Measurements from ENCODE around the gene MADD. TPM values are rescaled to one million over a fixed set of nuclear protein-coding genes. Genes with fewer than 3 reads are reported as not detected.

The MADD gene
- total and polyA plus RNA-seq, 2 donors (not counting 1 experiment from before 2014, with no cell fraction given): 56.8 to 108 TPM

DNA sequence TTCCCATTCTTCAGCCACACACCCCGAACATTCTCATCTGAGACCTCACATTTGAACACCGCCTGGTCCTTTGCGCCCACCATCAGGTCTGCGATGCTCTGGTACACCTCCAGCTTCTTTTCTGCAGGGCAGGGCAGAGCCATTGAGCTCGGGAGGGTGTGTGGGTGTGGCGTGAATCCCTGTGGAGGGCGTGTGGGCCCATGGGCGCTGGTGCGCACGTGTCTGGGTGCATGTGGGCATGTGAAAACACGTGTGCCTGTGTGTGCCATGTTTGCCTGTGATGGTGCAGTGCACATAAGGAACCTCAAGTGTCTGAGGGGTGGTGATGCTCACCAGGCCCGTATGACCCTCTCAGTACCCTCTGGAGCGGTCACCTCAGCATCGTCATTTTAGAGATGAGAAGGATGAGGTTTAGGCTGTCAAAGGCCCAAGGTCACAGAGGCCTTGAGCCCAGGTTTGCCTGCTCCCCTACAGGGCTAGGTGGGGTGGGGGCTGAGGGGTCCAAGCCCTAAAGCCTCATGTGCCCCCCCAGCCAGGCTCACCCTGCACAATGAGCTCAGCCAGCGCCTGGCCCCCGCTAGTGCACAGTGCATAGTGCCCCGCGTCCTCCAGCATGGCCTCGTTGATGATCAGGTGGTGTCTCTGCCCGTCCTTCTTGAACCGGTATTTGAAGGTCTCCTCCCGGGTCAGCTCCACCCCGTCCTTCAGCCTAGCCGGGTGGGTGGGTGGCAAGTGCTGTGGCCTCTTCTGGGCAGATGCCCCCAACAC lies 72.3 kb downstream of the MADD start:
- POLR2A ChIA-PET: no interaction called here
- Mint-ChIP-seq H3K27ac (no peak overlapping the region), H3K9me3 (ENCODE audit: insufficient read depth) (no peaks in the 10 kb centered on the region), H3K4me3 (no peak overlapping the region), H3K4me1 (no peaks in the 10 kb centered on the region), H3K27me3 (no peaks in the 10 kb centered on the region)
- Histone ChIP-seq H3K79me2 (ENCODE audit: control insufficient read depth, insufficient read depth, low read length) (no peaks in the 10 kb centered on the region), H3K9me3 (ENCODE audit: control extremely low read depth in 1 of 3, control insufficient read depth in 2 of 3, insufficient read depth in 1 of 3, low read length in 2 of 3) (no peaks in the 10 kb centered on the region), H4K20me1 (ENCODE audit: control insufficient read depth, insufficient read depth, low read length, poor library complexity, severe bottlenecking) (no peaks in the 10 kb centered on the region), H3K4me1 (ENCODE audit: control insufficient read depth in 2 of 2, insufficient read depth in 2 of 2, low read length in 2 of 2) (no peaks in the 10 kb centered on the region), H3K4me2 (replicated peaks; ENCODE audit: low read depth, low read length, poor library complexity, severe bottlenecking) (no peak overlapping the region), H3K36me3 (replicated peaks in 1 of 2; ENCODE audit: control extremely low read depth in 1 of 2, control insufficient read depth in 1 of 2, extremely low read depth in 1 of 2, insufficient read depth in 2 of 2, low read length in 1 of 2) (no peaks in the 10 kb centered on the region), H3K9ac (ENCODE audit: low read length) (no peak overlapping the region), H3K27me3 (replicated peaks in 1 of 4; ENCODE audit: control extremely low read depth in 1 of 4, control insufficient read depth in 3 of 4, insufficient read depth in 4 of 4, low read length in 3 of 4) (no peaks in the 10 kb centered on the region), H3K4me3 (ENCODE audit: control extremely low read depth in 1 of 5, extremely low read depth in 1 of 5, insufficient read depth in 1 of 5, low read depth in 2 of 5, low read length in 4 of 5) (no peak overlapping the region), H3K27ac (ENCODE audit: low read length in 2 of 2) (no peak overlapping the region), H2AFZ (ENCODE audit: insufficient read depth, low read depth, low read length, poor library complexity, severe bottlenecking) (no peak overlapping the region)
- DNase-seq (no peak), ATAC-seq (ENCODE audit: low read depth) (no peak)
- TF ChIP-seq, protein P1, sequence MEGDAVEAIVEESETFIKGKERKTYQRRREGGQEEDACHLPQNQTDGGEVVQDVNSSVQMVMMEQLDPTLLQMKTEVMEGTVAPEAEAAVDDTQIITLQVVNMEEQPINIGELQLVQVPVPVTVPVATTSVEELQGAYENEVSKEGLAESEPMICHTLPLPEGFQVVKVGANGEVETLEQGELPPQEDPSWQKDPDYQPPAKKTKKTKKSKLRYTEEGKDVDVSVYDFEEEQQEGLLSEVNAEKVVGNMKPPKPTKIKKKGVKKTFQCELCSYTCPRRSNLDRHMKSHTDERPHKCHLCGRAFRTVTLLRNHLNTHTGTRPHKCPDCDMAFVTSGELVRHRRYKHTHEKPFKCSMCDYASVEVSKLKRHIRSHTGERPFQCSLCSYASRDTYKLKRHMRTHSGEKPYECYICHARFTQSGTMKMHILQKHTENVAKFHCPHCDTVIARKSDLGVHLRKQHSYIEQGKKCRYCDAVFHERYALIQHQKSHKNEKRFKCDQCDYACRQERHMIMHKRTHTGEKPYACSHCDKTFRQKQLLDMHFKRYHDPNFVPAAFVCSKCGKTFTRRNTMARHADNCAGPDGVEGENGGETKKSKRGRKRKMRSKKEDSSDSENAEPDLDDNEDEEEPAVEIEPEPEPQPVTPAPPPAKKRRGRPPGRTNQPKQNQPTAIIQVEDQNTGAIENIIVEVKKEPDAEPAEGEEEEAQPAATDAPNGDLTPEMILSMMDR (IDR thresholded peaks at IDR 0.05): no peak
- no peak for TF ChIP-seq EZH2 (IDR thresholded peaks at IDR 0.05; ENCODE audit: borderline replicate concordance, insufficient read depth, low read depth, low read length, poor library complexity, severe bottlenecking)
- intact Hi-C loops (cut with micrococcal nuclease): no loop called here
- CTCF ChIA-PET: no interaction called here
- 93% methylated on average over 21 of the region's 24 CpGs for WGBS (ENCODE audit: insufficient coverage)

- Histone ChIP-seq H3K4me1 (ENCODE audit: control insufficient read depth in 2 of 2, insufficient read depth in 2 of 2, low read length in 2 of 2) (no peaks in the 10 kb centered on the region), H3K9me3 (ENCODE audit: control extremely low read depth in 1 of 3, control insufficient read depth in 2 of 3, insufficient read depth in 1 of 3, low read length in 2 of 3) (no peaks in the 10 kb centered on the region), H4K20me1 (ENCODE audit: control insufficient read depth, insufficient read depth, low read length, poor library complexity, severe bottlenecking) (no peaks in the 10 kb centered on the region), H3K4me3 (ENCODE audit: control extremely low read depth in 1 of 5, extremely low read depth in 1 of 5, insufficient read depth in 1 of 5, low read depth in 2 of 5, low read length in 4 of 5) (no peak overlapping the region), H3K27me3 (replicated peaks in 1 of 4; ENCODE audit: control extremely low read depth in 1 of 4, control insufficient read depth in 3 of 4, insufficient read depth in 4 of 4, low read length in 3 of 4) (no peaks in the 10 kb centered on the region), H2AFZ (ENCODE audit: insufficient read depth, low read depth, low read length, poor library complexity, severe bottlenecking) (no peak overlapping the region), H3K36me3 (replicated peaks in 1 of 2; ENCODE audit: control extremely low read depth in 1 of 2, control insufficient read depth in 1 of 2, extremely low read depth in 1 of 2, insufficient read depth in 2 of 2, low read length in 1 of 2) (no peaks in the 10 kb centered on the region), H3K27ac (ENCODE audit: low read length in 2 of 2) (no peak overlapping the region), H3K79me2 (ENCODE audit: control insufficient read depth, insufficient read depth, low read length) (no peaks in the 10 kb centered on the region), H3K4me2 (replicated peaks; ENCODE audit: low read depth, low read length, poor library complexity, severe bottlenecking) (no peak overlapping the region), H3K9ac (ENCODE audit: low read length) (no peak overlapping the region)
- no peak overlapping the region for H3K27ac Mint-ChIP-seq
- H3K4me1 Mint-ChIP-seq: no peaks in the 10 kb centered on the region
- CTCF ChIA-PET: no interaction called here
- intact Hi-C loops (cut with micrococcal nuclease): no loop called here
- no peaks in the 10 kb centered on the region for H3K27me3 Mint-ChIP-seq
- ATAC-seq (ENCODE audit: low read depth): no peak
- POLR2A ChIA-PET: no interaction called here
- WGBS (ENCODE audit: insufficient coverage): 97% methylated on average over 9 of the region's 15 CpGs
- no peak for DNase-seq
- H3K4me3 Mint-ChIP-seq: no peak overlapping the region
- no peaks in the 10 kb centered on the region for H3K9me3 Mint-ChIP-seq (ENCODE audit: insufficient read depth)
- TF ChIP-seq, protein P1 (IDR thresholded peaks at IDR 0.05): no peak
- no peak for TF ChIP-seq EZH2 (IDR thresholded peaks at IDR 0.05; ENCODE audit: borderline replicate concordance, insufficient read depth, low read depth, low read length, poor library complexity, severe bottlenecking)
These were observed 72.9 kb downstream of the MADD start for GRCh38 chr11:47342854-47343253.

Data from B cell (primary cell).